Erythroblast (primary cell): ENCODE measurements around the gene MGME1.

Experiments used
- GATA1 ChIP-seq: IDR thresholded peaks from 2 replicates; pipeline ENCODE4 v1.6.1; 2011; ENCODE audit warnings: low read depth, mild to moderate bottlenecking, control low read depth, low read length, moderate library complexity
- POLR2A ChIP-seq: IDR thresholded peaks from 2 replicates; pipeline ENCODE4 v1.6.1; 2011; ENCODE audit warnings: mild to moderate bottlenecking, low read length

- no peak for TF ChIP-seq POLR2A
- TF ChIP-seq GATA1: no peak
Observed at GRCh38 chr20:17936761-17937732, 31.8 kb upstream of the MGME1 start.
